GM21576 (cell line): ENCODE measurements around the gene ITGA6.
"Not testable (repeated sequence)": the region's sequence is repeated elsewhere in the genome, so short reads cannot be mapped to it uniquely, and the experiment has no call there.

Source experiments
- ATAC-seq: cut with Tn5 transposase; IDR thresholded peaks from one replicate; pipeline ENCODE4 v1.9.1; 2021; ENCODE audit warnings: mild to moderate bottlenecking, moderate library complexity; ENCODE audit not compliant: unreplicated experiment

Gene ITGA6

DNA sequence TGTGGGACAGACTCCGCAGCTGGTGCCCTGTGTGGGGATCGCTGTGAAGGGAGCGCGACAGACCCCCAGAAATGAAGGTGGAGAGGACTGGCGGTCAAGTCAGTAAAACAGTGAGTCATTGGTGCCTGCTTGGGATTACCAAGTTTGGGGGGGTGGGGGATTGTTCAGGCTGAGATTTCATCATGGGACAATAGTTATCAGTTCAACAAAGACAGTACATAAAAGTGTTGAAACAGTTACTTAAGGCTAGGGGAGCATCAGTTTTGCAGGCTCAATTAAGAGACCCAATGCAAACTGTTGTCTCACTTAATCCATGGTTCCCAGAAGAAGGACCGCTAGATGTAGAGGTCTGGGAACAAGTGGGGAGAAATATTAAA lies 86.1 kb downstream of the ITGA6 start:
- ATAC-seq = no peak

GRCh38 chr2:172513935-172514586 lies 86.7 kb downstream of the ITGA6 start:
- ATAC-seq = no peak

DNA sequence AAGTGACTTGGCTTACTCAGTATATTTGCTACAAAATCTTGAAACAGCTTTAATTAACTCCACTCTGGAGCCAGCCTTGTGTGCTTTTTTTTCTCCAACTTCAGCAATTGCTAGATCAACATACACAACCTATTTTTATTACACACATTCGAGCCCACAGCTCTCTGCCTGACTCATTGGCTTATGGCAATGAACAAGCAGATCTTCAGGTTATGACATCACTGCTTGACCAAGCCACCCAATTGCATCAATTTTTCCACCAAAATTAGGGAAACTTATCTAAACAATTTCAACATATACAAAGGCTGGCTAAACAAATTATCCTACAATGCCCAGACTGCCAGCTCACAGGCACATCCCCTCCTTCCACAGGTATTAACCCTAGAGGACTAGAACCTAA lies 88.9 kb downstream of the ITGA6 start:
- ATAC-seq = no peak

- ATAC-seq = no peak
Measured at GRCh38 chr2:172518995-172519394, 91.6 kb downstream of the ITGA6 start.

- ATAC-seq = no peak
Measured at GRCh38 chr2:172525601-172526000, 98.2 kb downstream of the ITGA6 start.

- no peak for ATAC-seq
Measured at GRCh38 chr2:172531309-172531708, 103.9 kb downstream of the ITGA6 start.

- ATAC-seq = not testable (repeated sequence)
Measured at GRCh38 chr2:172532461-172532860, 105.1 kb downstream of the ITGA6 start.

- ATAC-seq = no peak
Measured at GRCh38 chr2:172533687-172534086, 106.3 kb downstream of the ITGA6 start.

DNA sequence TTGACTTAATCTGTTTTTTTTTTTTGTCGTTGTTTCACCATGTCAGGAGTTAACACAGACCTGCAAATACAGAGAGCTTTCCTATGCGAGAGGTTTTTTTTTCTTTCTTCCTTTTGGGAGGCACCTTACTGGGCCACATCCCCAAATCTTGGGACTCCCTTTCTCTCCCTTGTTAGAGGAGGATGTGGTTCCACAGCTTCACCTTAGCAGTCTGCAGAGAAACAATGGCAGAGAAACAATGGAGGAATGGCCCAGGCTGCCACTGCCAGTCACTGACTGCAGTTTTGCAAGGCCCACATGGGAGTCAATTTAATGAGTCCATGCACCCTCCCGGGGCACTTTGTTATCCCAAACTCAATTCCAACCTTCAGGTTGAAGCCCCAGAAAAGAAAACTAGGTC lies 107.7 kb downstream of the ITGA6 start:
- ATAC-seq = no peak

DNA sequence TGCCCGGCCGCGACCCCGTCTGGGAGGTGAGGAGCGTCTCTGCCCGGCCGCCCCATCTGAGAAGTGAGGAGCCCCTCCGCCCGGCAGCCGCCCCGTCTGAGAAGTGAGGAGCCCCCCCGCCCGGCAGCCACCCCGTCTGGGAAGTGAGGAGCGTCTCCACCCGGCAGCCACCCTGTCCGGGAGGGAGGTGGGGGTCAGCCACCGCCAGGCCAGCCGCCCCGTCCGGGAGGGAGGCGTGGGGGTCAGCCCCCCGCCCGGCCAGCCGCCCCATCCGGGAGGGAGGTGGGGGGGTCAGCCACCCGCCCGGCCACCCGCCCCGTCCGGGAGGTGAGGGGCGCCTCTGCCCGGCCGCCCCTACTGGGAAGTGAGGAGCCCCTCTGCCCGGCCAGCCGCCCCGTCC lies 110.5 kb downstream of the ITGA6 start:
- not testable (repeated sequence) for ATAC-seq

GRCh38 chr2:172539767-172540166 lies 112.4 kb downstream of the ITGA6 start:
- no peak for ATAC-seq

DNA sequence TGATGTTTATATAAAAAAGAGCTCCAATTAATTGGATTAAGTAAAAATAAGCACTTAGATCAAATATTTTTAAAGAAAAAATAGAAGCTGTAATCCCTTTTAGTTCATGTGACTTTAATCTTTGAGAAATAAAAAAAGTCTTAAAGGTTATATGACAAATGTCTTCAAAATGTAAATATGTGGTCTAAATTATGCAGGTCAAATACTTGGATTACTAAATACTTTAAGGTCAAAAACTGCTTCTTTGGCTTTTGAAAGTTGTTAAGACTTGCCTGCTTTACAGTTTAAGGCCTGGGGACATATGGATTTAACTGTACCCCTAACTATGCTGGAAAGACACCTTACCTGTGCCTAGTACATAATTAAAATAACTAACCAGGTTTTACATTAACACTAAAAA lies 113.0 kb downstream of the ITGA6 start:
- no peak for ATAC-seq

- no peak for ATAC-seq
Measured at GRCh38 chr2:172545408-172546075, 118.2 kb downstream of the ITGA6 start.

DNA sequence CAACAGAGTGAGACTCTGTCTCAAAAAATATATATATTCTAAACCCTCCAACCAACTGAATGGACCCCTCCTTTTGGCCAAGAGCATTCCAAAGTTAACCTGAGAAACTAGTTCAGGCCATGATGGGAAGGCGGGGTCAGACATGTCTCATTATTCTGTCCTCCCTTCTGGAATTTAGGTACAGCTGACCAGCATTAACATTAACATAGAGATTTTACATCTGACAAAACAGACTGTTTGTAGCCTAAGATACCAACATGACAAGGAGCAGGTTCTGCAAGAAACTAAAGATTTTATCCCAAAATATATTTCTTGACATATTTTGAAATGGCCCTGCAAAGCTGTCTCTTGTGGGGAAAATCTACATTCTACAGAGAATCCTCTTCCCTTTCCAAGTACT lies 121.7 kb downstream of the ITGA6 start:
- ATAC-seq = no peak

DNA sequence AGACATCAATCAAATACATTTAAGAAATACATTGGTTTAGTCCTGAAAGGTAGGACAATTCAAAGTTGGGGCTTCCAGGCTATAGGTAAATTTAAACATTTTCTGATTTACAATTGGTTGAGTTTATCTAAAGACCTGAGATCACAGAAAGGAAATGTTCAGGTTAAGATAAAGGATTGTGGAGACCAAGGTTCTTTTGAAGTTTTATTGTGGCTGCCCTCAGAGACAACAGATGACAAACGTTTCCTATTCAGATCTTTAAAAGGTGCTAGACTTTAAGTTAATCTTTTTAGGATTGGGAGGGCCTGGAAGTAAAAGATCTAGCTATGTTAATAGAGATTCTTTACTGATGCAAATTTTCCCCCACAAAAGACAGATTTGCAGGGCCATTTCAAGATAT lies 122.4 kb downstream of the ITGA6 start:
- ATAC-seq = not testable (repeated sequence)

DNA sequence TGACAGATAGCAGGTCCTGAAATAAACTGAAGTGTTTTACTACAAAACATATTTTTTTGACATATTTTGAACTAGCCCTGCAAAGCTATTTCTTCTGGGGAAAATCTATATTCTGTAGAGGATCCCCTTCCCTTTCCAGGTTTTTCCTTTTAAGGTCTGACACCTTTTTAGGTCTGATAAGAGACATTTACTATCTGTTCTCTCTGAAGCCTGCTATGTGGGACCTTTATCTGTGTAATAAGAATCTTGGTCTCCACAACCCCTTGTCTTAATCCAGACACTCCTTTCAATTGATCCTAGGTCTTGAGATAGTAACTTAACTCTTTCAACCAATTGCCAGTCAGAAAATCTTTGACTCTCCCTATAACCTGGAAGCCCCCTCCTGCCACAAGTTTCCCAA lies 123.0 kb downstream of the ITGA6 start:
- ATAC-seq = no peak

- ATAC-seq = no peak
Measured at GRCh38 chr2:172551271-172551670, 123.9 kb downstream of the ITGA6 start.

DNA sequence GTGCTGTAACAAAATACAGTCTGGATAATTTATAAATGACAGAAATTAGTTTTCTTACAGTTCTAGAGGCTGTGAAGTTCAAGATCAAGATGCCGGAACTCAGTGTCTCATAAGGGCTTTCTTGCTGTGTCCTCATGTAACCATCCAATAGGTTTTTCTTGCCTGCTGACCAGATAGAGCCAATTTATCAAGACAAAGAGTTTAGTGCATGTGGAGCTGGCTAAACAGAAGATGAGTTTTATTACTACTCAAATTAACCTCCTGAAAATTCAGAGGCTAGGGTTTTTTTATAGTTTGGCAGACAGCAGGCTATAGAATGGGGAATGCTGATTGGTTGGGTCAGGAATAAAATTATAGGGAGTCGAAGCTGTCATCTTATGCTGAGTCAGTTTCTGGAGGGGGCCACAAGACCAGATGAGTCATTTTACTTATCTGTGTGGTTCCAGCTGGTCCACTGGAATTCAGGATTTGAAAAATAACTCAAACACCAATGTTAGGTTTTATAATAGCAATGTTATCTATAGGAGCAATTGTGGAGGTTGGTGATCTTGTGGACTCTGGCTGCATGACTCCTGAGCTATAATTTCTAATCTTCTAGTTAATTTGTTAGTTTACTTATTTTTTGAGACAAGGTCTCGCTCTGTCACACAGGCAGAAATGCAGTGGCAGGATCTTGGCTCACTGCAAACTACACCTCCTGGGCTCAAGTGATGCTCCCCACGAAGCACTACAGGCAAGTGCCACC lies 125.3 kb downstream of the ITGA6 start:
- ATAC-seq = no peak

DNA sequence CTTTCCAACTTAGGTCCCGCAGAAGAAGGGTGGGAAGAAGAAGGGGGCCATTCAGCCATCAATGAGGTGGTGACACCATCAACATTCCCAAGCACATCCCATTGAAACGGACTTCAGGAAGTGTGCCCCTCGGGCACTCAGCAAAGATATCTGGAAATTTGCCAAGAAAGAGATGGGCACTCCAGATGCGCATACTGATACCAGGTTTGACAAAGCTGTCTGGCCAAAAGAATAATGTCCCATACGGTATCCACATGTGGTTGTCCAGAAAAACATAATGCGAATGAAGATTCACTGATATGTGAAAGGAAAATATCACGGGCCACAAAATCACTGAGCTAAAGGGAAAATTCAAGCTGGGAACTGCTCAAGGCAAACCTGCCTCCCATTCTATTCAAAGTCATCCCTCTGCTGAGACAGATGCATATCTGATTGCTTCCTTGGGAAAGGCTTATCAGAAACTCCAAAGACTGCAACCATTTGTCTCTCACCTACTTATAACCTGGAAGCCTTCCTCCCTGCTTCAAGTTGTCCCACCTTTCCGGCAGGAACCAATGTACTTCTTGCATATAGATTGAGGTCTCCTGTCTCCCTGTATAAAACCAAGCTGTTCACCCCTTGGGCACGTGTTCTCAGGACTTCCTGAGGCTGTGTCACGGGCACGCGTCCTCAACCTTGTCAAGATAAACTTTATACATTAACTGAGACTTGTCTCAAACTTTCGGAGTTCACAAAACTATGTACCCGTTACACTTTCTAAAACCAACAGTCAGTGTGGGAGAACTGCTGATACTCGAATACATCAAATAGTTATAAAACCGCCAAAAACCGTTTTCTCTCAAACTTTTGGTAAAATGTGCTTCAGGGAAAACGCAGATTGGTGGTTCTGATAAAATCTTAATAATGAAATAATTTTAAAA lies 127.2 kb downstream of the ITGA6 start:
- no peak for ATAC-seq

DNA sequence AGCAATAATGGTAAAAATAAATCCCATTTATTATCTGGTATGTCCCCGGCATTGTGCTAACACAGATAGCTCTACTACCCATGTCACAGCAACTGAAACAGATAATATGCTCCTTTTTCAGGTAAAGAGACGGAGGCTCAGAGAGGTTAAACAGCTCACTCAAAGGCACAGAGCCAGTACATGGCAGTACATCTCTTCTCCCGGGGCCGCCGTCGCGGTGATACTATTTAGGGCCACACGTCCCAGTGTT lies 127.8 kb downstream of the ITGA6 start:
- peak; percentile 11 for ATAC-seq
